NCI-H2196 treated with DMSO at 0.1 percent for 48 hours (cell line): ENCODE measurements around the gene EYA2.
"Not testable (repeated sequence)": the region's sequence is repeated elsewhere in the genome, so short reads cannot be mapped to it uniquely, and the experiment has no call there.

Experiments
- DNase-seq: peaks from one replicate; lab custom pipeline; 2025; ENCODE audit not compliant: unreplicated experiment; lab: John Stamatoyannopoulos, UW

EYA2 gene

DNA sequence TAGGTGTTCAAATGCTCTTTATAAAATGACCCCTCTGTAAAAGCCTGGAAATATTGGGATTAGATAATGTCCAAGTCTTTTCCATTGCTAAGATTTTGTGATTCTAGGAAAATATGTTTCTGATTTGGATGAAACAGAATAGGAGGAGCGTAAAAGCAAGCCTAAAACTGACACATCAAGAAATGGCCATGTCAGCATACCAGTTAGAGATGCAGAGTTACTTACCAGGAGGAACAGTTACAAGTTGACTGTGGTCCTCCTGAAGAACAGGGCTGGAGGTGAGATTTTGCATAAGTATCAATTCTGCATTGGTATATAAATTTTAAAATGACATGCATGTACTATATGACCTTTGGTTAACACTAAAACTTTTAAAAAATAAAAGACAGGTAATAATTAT lies 35.3 kb downstream of the EYA2 start:
- DNase-seq, result no peak

DNA sequence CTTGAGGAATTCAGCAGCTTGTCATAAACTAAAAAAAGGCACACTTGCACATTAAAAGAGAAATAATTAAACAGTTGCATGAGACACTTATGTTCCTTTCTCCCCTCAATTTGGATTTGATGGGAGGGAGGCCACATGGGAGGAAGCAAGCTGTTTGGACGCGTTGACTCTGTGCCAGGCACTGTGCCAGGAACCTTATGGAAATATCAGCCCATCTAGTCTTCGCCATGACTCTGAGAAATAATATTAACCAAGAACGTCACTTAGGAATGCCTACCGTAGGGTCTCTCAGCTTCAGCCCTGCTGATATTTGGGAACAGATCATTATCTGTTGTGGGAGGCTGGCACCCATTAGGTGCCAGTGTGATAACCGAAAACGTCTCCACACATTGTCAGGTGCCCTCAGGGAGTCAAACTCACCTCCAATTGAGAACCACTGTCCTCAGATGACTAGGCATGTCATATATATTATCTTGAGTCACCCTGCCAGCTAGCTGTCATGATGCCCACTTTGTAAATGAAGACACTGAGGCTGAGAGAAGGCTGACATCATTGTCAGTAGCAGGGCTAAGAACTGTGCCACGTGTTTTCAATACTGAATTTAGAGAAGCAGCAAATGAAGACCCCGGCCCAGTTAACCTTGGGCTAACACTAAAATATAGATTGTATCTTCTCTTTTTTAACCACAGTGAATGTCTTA lies 36.1 kb downstream of the EYA2 start:
- DNase-seq, result no peak

DNA sequence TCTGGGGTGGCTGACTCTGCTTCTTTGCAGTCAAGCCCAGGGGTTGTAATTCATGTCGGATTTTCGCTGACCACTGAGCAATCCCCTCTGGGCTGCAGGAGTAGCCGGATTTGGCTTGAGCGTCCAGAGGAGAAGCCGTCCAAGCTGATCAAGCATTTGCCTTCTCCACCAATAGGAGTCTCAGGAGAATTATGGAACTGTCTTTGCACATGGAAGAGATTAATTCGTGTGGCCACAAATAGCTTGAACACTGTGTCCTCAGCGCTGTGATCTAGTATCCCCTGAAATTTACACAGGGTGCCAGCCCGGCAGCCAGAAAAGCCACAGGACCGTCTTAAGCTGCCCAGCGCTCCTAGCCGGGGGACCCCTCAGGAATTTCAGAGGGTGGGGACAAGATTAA lies 37.1 kb downstream of the EYA2 start:
- no peak for DNase-seq

DNA sequence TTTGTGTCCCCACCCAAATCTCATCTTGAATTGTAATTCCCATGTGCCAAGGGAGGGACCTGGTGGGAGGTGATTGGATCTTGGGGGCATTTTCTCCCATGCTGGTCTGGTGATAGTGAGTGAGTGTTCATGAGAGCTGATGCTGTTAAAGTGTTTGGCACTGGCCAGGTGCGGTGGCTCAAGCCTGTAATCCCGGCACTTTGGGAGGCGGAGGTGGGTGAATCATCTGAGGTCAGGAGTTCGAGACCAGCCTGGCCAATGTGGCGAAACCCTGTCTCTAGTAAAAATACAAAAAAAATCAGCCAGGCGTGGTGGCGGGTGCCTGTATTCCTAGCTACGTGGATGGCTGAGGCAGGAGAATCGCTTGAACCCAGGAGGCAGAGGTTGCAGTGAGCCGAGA lies 37.8 kb downstream of the EYA2 start:
- not testable (repeated sequence) for DNase-seq

DNA sequence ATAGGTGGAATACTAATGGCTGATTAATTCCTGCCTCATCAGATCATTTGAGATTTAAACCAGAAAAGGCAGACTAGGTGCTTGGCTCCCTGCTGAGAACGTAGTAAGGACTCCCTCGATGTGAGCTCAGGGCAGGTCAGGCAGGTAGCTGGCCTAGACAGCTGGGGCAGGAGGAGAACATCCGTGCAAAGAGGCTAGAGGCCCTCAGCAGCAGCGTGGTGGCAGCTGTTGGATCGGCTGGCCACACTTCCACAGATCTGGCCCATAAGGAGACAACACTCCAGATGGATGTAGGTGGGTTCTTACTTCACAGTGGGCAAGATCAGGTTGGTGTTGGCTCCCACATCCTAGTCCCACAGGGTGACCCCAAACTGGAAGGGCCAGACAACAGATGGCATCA lies 38.5 kb downstream of the EYA2 start:
- DNase-seq, result no peak

DNA sequence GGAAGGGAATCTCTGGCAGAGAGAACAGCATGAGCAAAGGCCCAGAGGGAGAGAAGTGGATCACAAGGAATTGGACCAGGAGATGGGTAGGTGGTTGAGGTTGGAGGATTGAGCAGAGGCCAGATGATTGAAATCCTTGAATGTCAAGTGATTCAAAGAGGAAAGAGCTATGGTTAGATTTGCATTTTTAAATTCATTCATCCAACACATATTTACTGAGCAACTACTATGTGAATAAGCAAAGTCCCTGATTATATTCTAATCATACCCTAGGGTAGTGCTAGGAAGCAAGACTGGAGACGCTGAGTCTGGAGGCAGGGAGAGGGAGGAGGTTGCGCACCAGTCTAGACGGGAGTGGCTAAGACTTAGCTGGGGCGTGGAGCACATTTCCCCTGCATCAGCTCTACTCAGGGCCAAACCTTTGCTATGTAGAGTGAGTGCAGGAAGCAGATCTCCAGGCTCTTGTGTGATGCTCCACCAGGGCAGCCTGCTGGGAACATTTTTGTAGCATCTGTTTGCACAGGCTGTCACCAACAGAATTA lies 40.2 kb downstream of the EYA2 start:
- no peak for DNase-seq

DNA sequence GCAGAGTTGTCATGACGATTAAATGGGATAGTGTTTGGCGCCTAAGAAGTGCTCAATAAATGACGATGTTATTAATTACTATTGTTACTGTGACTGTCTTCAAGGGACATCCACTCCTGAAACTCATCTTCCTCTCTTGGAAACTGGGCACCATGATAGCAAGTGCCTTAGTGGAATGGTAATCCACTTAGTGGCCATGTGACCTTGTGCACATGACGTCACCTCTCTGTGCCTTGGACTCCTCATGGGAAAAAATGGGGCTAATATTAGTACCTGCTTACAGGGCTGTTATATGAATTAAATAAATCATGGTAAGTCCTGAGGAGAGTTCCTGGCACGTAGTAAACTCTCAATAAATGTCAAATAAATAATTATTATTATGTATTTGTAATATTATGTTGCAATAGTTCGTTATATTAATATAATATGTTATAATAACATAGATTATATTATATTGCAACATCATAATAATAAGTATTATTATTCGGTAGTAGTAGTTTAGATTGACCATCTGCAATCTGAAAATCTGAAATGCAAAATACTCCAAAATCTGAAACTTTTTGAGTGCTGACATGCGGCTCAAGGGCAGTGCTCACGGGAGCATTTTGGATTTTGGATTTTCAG lies 40.9 kb downstream of the EYA2 start:
- no peak for DNase-seq

DNA sequence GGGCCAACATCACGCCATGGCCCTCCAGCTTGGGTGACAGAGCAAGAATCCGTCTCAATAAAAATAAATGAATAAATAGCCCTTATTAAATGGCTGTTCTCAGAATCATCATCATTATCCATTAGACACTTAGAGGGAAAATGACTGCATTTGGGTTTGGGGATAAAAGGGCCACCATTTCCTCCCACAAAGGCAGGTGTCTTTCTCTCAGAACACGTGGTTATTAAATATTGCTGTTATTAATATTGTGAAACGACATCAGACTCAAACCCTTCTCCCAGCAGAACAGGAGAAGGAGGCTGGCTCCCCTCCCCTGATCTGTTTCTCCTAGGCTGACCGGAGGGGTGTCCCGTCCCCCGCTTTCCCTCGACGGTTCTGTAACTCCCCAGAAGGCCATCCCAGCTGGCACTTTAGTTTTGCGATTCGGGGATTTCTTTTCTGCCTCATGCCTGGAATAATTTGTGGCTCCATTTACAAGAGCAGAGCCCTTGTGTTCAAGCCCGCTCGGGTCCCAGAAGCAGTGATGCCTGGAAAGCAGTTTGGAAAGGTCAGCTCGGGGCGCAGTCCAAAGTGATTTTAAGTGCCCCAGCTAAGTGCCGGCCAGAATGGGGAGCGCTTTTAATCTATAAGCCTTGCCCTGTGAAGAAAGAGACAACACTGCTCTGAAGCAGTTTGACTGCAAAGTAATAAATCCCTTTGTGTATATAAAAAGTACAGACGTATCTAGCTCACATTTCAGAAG lies 41.9 kb downstream of the EYA2 start:
- no peak for DNase-seq

DNA sequence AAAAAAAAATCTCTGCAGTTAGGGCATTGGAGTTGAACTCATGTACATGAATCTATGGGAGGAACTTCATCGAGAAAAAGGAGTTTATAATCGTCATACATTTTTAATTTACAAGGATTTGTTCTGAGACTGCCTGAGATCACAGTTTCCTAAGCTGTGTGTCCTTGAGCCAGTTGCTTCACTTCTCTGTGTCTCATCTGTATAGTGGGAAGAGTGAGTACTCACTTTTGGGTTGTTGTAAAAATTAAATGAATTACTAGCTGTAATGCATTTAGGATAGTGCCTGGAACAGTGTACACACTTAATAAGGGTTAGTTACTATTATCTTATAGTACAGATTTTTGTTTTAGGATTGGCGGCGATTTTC lies 42.5 kb downstream of the EYA2 start:
- DNase-seq, result no peak

DNA sequence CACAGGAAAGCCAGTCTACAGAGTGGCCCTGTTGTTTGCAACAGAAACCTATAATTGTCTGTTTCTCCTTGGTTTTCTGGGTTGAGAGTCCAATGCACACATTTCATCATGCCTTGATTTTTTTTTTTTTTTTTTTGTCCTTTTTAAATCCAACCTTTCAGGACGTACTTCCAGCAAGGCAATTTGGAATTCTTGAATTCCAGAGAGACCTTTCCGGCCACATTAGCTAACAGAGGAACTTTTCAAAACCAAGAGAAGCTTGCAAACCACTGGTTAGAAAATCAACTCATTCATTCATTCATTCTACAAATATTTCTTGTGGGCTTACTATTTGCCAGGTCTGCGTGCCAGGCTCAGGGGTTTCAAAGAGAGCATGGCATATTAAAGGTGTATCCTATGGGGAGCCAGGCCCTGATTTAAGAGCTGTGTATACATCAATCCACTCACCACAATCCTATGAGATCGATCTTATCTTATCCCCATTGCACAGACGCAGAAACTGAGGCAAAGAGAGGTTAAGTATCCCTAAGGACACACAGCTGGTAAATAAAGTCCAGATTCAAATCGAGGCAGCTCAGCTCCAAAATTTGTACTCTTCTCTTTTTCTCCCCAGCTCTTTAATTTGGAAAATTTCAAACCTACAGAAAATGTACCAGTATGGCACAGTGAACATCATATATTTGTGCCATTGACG lies 43.0 kb downstream of the EYA2 start:
- no peak for DNase-seq

DNA sequence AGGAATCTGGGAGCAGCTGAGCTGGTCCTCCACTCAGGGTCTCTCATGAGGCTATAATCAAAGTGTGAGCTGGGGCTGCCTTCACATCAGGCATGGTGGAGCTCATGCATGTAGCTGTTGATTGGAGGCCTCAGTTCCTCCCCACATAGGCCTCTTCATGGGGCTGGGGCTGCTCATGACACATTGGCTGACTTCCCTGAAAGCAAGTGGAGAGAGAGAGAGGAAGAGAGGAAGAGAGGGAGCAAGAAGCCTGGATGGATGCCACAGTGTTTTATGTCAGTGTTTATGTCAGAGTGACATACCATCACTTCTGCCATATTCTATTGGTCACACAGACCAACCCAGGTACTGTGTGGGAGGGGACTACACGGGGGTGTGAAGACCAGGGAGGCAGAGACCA lies 43.8 kb downstream of the EYA2 start:
- no peak for DNase-seq

DNA sequence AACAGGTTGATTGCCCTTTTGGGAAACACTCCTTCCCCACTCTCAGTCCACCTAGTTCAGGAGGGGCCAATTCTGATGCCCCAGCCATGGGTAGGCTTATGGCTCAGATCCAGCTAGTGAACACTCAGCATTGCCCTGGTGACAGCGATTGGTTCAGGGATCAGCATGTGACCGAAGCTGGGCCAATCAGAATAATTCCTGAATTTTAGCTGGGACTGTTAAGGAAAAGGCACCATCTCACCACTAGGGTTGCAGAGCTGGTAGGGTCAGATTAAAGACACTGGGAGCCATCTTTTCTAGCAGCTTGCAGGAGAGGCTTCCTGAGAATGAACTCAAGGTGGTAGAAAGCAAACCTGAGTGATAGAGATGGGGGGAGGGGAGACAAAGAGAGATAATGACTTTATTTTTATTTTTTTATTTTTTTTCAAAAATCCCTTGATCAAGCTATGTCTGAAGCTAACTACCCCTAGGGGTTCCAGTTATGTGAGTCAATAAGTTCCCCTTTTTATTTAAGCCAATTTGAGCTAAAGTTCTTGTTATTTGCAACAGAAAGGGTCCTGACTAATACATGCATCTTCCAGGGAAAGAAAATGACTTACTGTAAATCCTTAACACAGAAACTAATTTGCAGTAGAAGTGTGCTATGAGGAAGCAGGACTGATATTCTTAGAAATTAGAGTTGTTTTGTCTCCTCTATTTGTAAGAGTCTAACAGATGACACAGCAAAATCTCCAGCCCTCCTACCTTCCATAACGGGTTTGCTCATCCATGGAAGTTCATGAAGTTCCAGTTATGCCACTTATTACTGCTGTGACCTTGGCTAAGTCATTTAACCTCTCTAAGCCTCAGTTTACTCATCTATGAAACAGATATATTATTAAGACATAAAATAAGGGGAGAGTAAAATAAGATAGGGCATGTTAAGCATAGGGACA lies 44.7 kb downstream of the EYA2 start:
- DNase-seq, result no peak

DNA sequence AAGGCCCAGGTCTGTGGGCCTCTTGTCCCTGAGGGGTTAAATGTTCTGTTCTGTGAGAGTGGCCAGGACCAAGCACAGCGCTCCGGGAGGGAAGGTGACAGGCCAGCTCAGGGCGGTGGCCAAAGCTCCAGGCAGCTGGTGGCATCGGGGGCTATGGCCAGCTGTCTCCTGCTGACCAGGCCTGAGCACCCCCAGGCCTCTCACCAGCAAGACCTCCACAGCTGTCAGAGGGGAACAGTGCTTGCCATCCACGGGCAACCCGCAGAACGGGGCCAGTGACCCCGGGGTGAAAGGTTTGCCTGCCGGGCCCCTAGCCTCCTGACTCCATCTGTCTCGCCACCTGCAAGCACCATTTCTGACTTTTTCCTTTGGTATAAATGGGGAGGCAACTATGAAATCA lies 46.0 kb downstream of the EYA2 start:
- no peak for DNase-seq

DNA sequence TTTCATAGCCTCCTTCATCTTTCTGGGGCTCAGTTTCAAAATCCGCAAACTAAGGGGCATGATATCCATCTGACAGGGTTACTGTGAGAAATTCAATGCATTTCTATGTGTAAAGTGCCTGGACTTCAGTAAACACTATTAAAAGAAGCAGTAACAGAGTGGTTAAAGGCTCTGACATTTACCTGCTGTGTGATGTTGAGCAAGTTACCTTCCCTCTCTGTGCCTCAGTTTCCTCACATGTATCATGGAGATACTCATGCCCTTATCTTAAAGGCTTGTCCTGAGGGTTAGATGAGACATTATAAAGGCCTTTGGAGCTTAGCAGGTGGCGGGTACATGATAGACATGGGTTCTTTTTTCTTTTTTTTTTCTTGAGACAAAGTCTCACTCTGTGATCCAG lies 46.8 kb downstream of the EYA2 start:
- no peak for DNase-seq

DNA sequence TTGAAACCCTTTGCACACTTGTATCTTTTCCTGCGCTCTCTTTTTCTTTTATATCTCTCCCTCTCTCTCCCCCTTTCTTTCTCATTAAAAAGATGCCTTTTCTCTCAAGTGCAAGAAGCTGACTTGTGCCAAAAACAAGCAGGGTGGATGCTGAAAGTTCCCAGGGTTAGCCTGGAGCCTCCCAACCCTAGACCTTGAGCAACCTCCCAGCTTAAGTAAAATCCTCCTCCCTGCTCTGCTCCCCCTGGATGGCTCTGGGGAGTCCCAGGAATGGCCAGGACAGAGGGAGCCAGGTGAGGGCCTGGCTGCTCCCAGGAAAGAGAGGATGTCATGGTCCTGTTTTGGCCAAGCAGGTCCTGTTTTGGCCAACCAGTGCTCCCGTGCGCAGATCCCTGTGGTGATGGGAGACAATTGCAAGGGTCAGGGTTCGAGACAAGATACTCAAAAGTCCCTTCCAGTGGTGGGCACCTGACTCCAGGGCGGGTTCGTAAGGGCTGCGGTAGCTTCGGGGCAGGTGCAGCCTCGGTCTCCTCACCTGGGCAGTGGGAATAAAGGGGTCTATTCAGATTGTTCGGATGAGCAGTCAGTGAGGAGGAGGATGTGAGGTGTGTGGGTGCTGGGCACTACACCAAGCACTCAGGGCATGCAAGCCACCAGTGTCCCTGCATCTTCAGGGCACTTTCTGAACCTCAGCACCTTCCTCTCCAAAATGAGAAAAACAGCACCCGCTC lies 49.4 kb downstream of the EYA2 start:
- no peak for DNase-seq

DNA sequence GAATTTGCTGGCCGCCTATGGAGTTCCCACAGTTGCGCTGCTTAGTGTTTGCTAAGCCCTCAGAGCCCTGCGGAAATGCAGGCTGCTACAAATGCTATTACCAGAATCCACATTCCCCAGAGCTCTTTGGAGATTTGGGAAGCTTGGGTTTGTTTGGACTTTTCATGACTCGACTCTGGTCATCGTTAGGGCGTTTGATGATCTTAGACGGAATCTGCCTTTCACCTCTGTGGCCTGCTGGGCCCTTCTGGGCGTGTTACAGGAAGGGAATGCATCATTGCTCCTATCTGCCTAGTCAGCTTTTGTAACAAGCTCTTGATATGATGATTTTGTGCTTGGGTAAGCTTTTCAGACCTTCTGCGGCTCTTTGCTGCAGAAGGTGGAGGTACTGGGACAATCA lies 50.8 kb downstream of the EYA2 start:
- no peak for DNase-seq

DNA sequence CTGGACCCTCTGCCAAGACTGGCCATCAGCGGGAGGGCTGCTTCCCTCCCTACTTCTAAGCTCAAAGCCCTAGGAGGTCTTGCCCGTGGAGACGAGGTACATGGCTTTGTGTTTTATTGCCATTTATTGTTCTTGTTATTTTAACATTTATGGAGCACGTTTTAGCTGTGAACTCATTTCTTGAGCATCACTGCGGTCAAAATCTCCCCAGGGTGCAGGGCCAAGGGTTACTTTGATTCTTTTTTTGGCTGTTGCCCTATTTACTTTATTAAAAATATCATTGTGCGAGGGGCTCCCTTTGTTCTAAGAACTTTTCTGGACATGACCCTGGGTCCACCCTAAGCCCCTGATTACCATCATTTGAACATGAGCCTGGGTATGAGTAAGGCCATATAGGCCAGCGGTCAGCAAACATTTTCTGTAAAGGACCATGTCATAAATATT lies 51.6 kb downstream of the EYA2 start:
- DNase-seq, result no peak

DNA sequence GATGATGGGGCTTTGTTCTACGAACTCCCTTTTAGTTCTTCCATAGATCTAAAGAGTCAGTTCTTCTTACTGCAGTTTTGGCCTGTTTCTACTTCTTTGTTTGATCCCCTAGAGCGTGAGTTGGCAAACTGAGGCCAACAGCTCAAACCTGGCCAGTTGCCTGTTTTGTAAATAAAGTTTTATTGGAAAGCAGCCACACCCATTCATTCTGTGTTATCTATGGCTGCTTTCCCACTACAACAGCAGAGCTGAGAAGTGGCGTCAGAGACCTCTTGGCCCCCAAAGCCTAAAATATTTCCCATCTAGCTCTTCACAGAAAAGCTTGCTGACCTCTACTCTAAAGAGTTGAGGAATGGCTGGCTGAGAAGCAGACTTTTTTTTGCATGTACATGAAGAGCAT lies 52.2 kb downstream of the EYA2 start:
- DNase-seq, result no peak

DNA sequence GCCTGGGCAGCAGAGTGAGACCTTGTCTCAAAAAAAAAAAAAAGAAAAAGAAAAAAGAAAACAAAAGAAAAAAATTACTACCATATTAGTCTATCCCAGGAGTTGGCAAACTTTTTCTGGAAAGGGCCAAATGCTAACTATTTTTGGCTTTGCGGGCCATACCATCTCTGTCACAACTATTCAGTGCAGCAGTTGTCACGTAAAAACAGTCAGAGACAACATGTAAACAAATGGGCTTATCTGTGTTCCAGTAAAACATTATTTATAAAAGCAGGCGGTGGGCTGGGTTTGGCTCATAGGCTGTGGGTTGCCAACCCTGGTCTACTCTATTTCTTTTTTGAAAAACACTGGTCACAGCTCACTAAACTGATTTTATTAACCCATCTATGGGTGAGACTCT lies 53.4 kb downstream of the EYA2 start:
- DNase-seq, result no peak

DNA sequence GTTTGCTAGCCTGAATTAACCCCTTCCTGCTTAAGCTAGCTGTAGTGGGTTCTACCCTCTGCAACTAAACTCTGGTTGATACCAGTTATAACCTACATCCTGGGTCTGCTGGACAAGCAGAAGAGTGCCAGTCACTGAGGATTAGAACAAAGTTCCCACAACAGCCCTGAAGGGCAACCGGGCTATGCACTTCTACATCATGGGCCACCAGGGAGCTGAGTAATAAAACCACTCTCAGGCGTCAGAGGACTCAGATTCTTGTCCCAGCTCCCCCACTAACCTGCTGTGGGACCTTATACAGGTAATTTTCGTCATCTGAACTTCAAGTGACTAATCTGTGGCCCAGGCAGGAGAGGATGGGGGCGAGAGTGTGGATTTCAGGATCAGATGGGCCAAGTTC lies 56.8 kb downstream of the EYA2 start:
- no peak for DNase-seq
